ENCODE results near the gene NEK7. TPM values are rescaled to one million over a fixed set of nuclear protein-coding genes. Genes with fewer than 3 reads are reported as not detected.

Gene NEK7
- total and polyA plus RNA-seq, 7 donors: 15.2 to 312 (median 171) TPM

- H3K27me3 ChIP-seq: no peaks in the 10 kb centered on the region
- peaks cover 0 to 15% (median 0%) of the 10 kb centered on the region in 4 donors for H3K36me3 ChIP-seq
- 74 to 86% methylated on average over 6 of the region's 6 CpGs for WGBS, 2 donors
- no peak for DNase-seq
- no peak overlapping the region for H3K4me3 ChIP-seq
- no peak overlapping the region for H3K27ac ChIP-seq
- no peaks in the 10 kb centered on the region for H3K9me3 ChIP-seq
- TF ChIP-seq CTCF (IDR thresholded peaks at IDR 0.05) (no peak), EP300 (IDR thresholded peaks at IDR 0.05) (no peak), POLR2AphosphoS5 (IDR thresholded peaks at IDR 0.05) (no peak), POLR2A (IDR thresholded peaks at IDR 0.05) (no peak)
- intact Hi-C loops (cut with DNase I): no loop called here
- H3K4me1 ChIP-seq: no peaks in the 10 kb centered on the region
These were observed 164.0 kb downstream of the NEK7 start for GRCh38 chr1:198320759-198321158.

DNA sequence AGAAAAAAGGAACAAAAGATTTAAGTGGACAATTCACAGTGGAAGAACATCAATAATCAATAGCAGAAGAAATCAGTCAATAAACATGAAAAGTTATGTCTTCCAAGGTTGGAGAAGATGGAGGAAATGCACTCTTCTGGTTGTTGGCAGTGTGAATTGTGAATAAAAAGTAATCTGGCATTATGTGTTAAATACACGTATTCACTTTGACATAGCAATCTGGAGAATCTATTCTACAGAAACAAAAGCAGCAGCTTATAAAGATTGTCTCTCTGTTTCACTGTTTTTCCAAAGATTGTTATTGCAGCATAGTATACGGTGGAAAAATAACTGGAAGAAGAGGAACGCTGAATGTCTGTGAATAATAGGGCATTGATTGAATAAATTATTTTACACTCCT lies 169.4 kb downstream of the NEK7 start:
- peaks cover 0 to under 1% (median 0%) of the 10 kb centered on the region in 4 donors for H3K36me3 ChIP-seq
- H3K9me3 ChIP-seq: no peaks in the 10 kb centered on the region
- H3K4me1 ChIP-seq: no peaks in the 10 kb centered on the region
- H3K27me3 ChIP-seq: no peaks in the 10 kb centered on the region
- H3K27ac ChIP-seq: no peak overlapping the region
- intact Hi-C loops (cut with DNase I): no loop called here
- TF ChIP-seq POLR2AphosphoS5 (IDR thresholded peaks at IDR 0.05) (no peak), EP300 (IDR thresholded peaks at IDR 0.05) (no peak), POLR2A (IDR thresholded peaks at IDR 0.05) (no peak), CTCF (IDR thresholded peaks at IDR 0.05) (no peak)
- 69 to 80% methylated on average over 3 of the region's 3 CpGs for WGBS, 2 donors
- H3K4me3 ChIP-seq: no peak overlapping the region
- DNase-seq: no peak

- no peak for DNase-seq
- Histone ChIP-seq H3K4me1 (no peaks in the 10 kb centered on the region), H3K9me3 (no peaks in the 10 kb centered on the region), H3K27ac (no peak overlapping the region), H3K27me3 (no peaks in the 10 kb centered on the region), H3K4me3 (no peak overlapping the region), H3K36me3 (no peaks in the 10 kb centered on the region)
- TF ChIP-seq CTCF (IDR thresholded peaks at IDR 0.05) (no peak), EP300 (IDR thresholded peaks at IDR 0.05) (no peak), POLR2AphosphoS5 (IDR thresholded peaks at IDR 0.05) (no peak), POLR2A (IDR thresholded peaks at IDR 0.05) (no peak)
- WGBS, 2 donors: 66 to 83% methylated on average over 4 of the region's 4 CpGs
- intact Hi-C loops (cut with DNase I): no loop called here
These were observed 170.1 kb downstream of the NEK7 start for GRCh38 chr1:198326915-198327314.

DNA sequence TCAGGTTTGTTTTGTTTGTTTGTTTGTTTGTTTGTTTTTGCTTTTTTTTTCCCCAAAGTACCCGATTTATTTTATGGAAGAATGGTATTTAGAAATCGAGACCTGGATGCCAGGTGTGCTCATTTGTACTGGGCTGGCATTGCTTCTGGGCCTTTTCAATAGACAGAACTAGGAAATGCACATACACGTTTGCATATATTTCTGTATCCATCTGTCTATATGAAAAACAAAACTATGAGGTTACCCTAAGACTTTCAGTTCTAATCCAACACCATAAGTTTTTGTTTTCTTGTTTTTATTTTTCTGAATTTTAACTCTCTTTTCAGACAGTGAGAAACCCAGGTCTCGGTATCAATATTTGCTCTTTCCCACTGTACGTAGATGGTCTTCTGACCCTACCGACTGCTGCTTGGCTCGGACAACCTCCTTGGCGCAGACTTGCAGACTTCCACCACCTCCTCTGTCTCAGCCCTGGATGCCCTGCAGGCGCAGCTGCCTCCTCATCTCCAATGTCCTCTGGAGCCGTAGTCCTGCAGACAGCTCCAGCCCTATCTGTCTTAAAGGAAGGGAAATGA lies 171.7 kb downstream of the NEK7 start:
- WGBS, 2 donors: 88 to 92% methylated on average over 10 of the region's 10 CpGs
- H3K27ac ChIP-seq: no peak overlapping the region
- intact Hi-C loops (cut with DNase I): no loop called here

More for the DNA sequence above, 171.7 kb downstream of the NEK7 start:
- H3K27me3 ChIP-seq: no peaks in the 10 kb centered on the region
- no peak for DNase-seq
- H3K9me3 ChIP-seq: no peaks in the 10 kb centered on the region
- H3K4me1 ChIP-seq: no peaks in the 10 kb centered on the region
- no peaks in the 10 kb centered on the region for H3K36me3 ChIP-seq
- TF ChIP-seq POLR2AphosphoS5 (IDR thresholded peaks at IDR 0.05): no peak
- TF ChIP-seq POLR2A (IDR thresholded peaks at IDR 0.05): no peak
- no peak for TF ChIP-seq CTCF (IDR thresholded peaks at IDR 0.05)
- no peak for TF ChIP-seq EP300 (IDR thresholded peaks at IDR 0.05)
- H3K4me3 ChIP-seq: no peak overlapping the region

Measured in sigmoid colon (tissue), 7 donors.